Retinal pigment epithelial cell (primary cell): ENCODE results near the gene ACBD5.
"Not testable (repeated sequence)": the region's sequence is repeated elsewhere in the genome, so short reads cannot be mapped to it uniquely, and the experiment has no call there.

ENCODE experiments used
- DNase-seq: peaks from one replicate; pipeline ENCODE4 v3.0.0-alpha.2; 2010; ENCODE audit warnings: low read depth
- H3K4me3 ChIP-seq: 2 replicates; pipeline ENCODE4 v1.5.1; 2011; ENCODE audit warnings: mild to moderate bottlenecking, low read length, control low read depth, moderate library complexity
- CTCF ChIP-seq: conservative IDR thresholded peaks from 2 replicates; pipeline ENCODE4 v1.5.1; 2011; ENCODE audit warnings: low read depth, low read length, control low read depth, inconsistent platforms

Gene ACBD5

GRCh38 chr10:27241010-27241651 lies 534 bp upstream of the ACBD5 start:
- no peak for DNase-seq
- H3K4me3 ChIP-seq, result peak overlapping the region; percentile 91
- TF ChIP-seq CTCF, result no peak

GRCh38 chr10:27237531-27237930 lies 3.1 kb downstream of the ACBD5 start:
- not testable (repeated sequence) for DNase-seq, H3K4me3 ChIP-seq

GRCh38 chr10:27236589-27237128 lies 3.9 kb downstream of the ACBD5 start:
- not testable (repeated sequence) for DNase-seq

GRCh38 chr10:27235706-27236105 lies 4.9 kb downstream of the ACBD5 start:
- H3K4me3 ChIP-seq, result no peak overlapping the region
- DNase-seq, result no peak
- no peak for TF ChIP-seq CTCF

More at GRCh38 chr10:27236589-27237128, 3.9 kb downstream of the ACBD5 start:
- H3K4me3 ChIP-seq, result not testable (repeated sequence)

- DNase-seq, result no peak
- no peak overlapping the region for H3K4me3 ChIP-seq
- no peak for TF ChIP-seq CTCF
Measured at GRCh38 chr10:27230022-27230421, 10.6 kb downstream of the ACBD5 start.

- no peak overlapping the region for H3K4me3 ChIP-seq
- no peak for TF ChIP-seq CTCF
- no peak for DNase-seq
Measured at GRCh38 chr10:27225642-27226257, 14.8 kb downstream of the ACBD5 start.

GRCh38 chr10:27225011-27225590 lies 15.5 kb downstream of the ACBD5 start:
- TF ChIP-seq CTCF, result no peak
- no peak for DNase-seq
- no peak overlapping the region for H3K4me3 ChIP-seq

- peak; percentile 48 for TF ChIP-seq CTCF
- H3K4me3 ChIP-seq, result no peak overlapping the region
- DNase-seq, result no peak
Measured at GRCh38 chr10:27223964-27224363, 16.6 kb downstream of the ACBD5 start.
